K562 (cell line): ENCODE results near the gene MACROD2. TPM values are rescaled to one million over a fixed set of nuclear protein-coding genes. Genes with fewer than 3 reads are reported as not detected.

Experiments used
- ATAC-seq: fragments of 200-7000 bp; cut with Tn5 transposase; 3 replicates; pipeline ENCODE4 v1.9.1; 2020; ENCODE audit warnings: moderate library complexity
- BruUV-seq: library from RNA; stranded (reverse); fragments of 400-500 nt; replicated peaks from 2 replicates; lab custom pipeline; 2021; lab: Mats Ljungman, UMichigan
- CTCF ChIA-PET: fragments of 300-600 bp; formaldehyde crosslinking; extraction: SDS; loops from one replicate; lab custom pipeline; 2021; ENCODE audit warnings: low intra/inter-chr PET ratio; lab: Yijun Ruan, JAX
- POLR2A ChIA-PET: fragments of 300-600, 350-650 bp; sonication (Branson Sonifier 250); formaldehyde crosslinking; extraction: SDS; loops from one replicate; lab custom pipeline; 2021; ENCODE audit warnings: antibody characterized with exemption, inconsistent platforms; lab: Yijun Ruan, JAX
- DNase-seq, 4 experiments: peaks; one replicate each; pipeline versions ENCODE4 v3.0.0 to v3.0.0-alpha.2; 2011 to 2018; ENCODE audit warnings: low spot score in 3 of 4, mixed read lengths in 3 of 4; ENCODE audit errors: extremely low read depth in 1 of 4
- FAIRE-seq: peaks from 2 replicates; lab custom pipeline; 2011; peaks lifted over from hg19 to GRCh38; lab: Jason Lieb, UNC
- H2AFZ ChIP-seq: 2 replicates; pipeline ENCODE4 v1.6.0; 2011; ENCODE audit warnings: low read depth, low read length, control low read depth, inconsistent platforms
- H3K27ac ChIP-seq: fragments of 200-600 bp; 3 replicates; pipeline ENCODE4 v1.8.0; 2011; ENCODE audit warnings: low read depth, mild to moderate bottlenecking, control low read depth, inconsistent platforms, low read length, moderate library complexity, mixed read lengths; ENCODE audit errors: extremely low read depth
- H3K27me3 ChIP-seq, 2 experiments: fragments of 300-600 bp in 1 of 2; 2 replicates in 1 of 2; 3 replicates in 1 of 2; pipeline versions ENCODE4 v1.6.0 to v1.8.0; 2011; ENCODE audit warnings: inconsistent platforms in 2 of 2, low read length in 2 of 2, mild to moderate bottlenecking in 1 of 2, mixed read lengths in 1 of 2, moderate library complexity in 1 of 2; ENCODE audit not compliant: control insufficient read depth in 2 of 2, insufficient read depth in 2 of 2
- H3K36me3 ChIP-seq: fragments of 300-600 bp; 3 replicates; pipeline ENCODE4 v1.8.0; 2011; ENCODE audit warnings: mild to moderate bottlenecking, low read length, inconsistent platforms; ENCODE audit not compliant: control insufficient read depth, insufficient read depth
- H3K4me1 ChIP-seq, 2 experiments: fragments of 200-600 bp in 1 of 2; replicated peaks in 1 of 2; 2 replicates in 1 of 2; 3 replicates in 1 of 2; pipeline versions ENCODE4 v1.5.1 to v1.8.0; 2011; ENCODE audit warnings: inconsistent platforms in 2 of 2, low read length in 2 of 2, mild to moderate bottlenecking in 1 of 2, mixed read lengths in 1 of 2, moderate library complexity in 1 of 2; ENCODE audit not compliant: control insufficient read depth in 2 of 2, insufficient read depth in 2 of 2
- H3K4me2 ChIP-seq: 2 replicates; pipeline ENCODE4 v1.6.1; 2011; ENCODE audit warnings: low read length, control low read depth, inconsistent platforms, mixed read lengths; ENCODE audit not compliant: insufficient read depth
- H3K4me3 ChIP-seq: fragments of 200-600 bp; sonication (generic), shearing (Covaris generic); 2 replicates; pipeline ENCODE4 v1.5.1; 2016; ENCODE audit warnings: control low read depth, inconsistent platforms
- H3K79me2 ChIP-seq: fragments of 200-600 bp; 3 replicates; pipeline ENCODE4 v1.8.0; 2011; ENCODE audit warnings: low read length, inconsistent platforms; ENCODE audit not compliant: control insufficient read depth, insufficient read depth
- H3K9ac ChIP-seq, 2 experiments: 2 replicates each; pipeline versions ENCODE4 v1.6.0 to v1.6.1; 2011; ENCODE audit warnings: low read depth in 2 of 2, low read length in 2 of 2, control low read depth in 1 of 2, inconsistent platforms in 1 of 2, mild to moderate bottlenecking in 1 of 2, mixed read lengths in 1 of 2; ENCODE audit not compliant: insufficient read depth in 1 of 2
- H3K9me1 ChIP-seq: one replicate; pipeline ENCODE4 v1.6.0; 2011; ENCODE audit warnings: inconsistent platforms, mild to moderate bottlenecking, low read length, moderate library complexity; ENCODE audit not compliant: control insufficient read depth, insufficient read depth
- H3K9me3 ChIP-seq: replicated peaks from 2 replicates; pipeline ENCODE4 v1.5.1; 2011; ENCODE audit warnings: low read depth, low read length, inconsistent platforms; ENCODE audit not compliant: control insufficient read depth, insufficient read depth
- H4K20me1 ChIP-seq: replicated peaks from 2 replicates; pipeline ENCODE4 v1.6.1; 2011; ENCODE audit warnings: low read length, inconsistent platforms, mixed read lengths; ENCODE audit not compliant: control insufficient read depth, insufficient read depth
- CBFA2T2 ChIP-seq: fragments of 450-650 bp; conservative IDR thresholded peaks from 2 replicates; pipeline ENCODE4 v1.6.1; 2017; ENCODE audit warnings: mild to moderate bottlenecking
- MAZ ChIP-seq, 2 experiments: fragments of 450-650 bp in 1 of 2; sonication (generic) in 1 of 2; formaldehyde crosslinking; IDR thresholded peaks in 1 of 2; conservative IDR thresholded peaks in 1 of 2; 2 replicates each; pipeline versions ENCODE4 v1.4.0 to v1.5.0; 2020; ENCODE audit warnings: mild to moderate bottlenecking in 1 of 2, missing genetic modification reagents in 1 of 2
- NUFIP1 ChIP-seq: fragments of 450-650 bp; IDR thresholded peaks from 2 replicates; pipeline ENCODE4 v1.6.1; 2018; ENCODE audit not compliant: partially characterized antibody
- PRPF4 ChIP-seq: fragments of 200-400 bp; formaldehyde crosslinking; IDR thresholded peaks from one replicate; pipeline ENCODE4 v1.6.1; 2017; ENCODE audit warnings: low read length, low read depth, mild to moderate bottlenecking; ENCODE audit not compliant: insufficient read depth, poor library complexity, severe bottlenecking
- ZBTB2 ChIP-seq: fragments of 450-650 bp; IDR thresholded peaks from 2 replicates; pipeline ENCODE4 v1.6.1; 2016; ENCODE audit warnings: antibody characterized with exemption
- ZBTB5 ChIP-seq: fragments of 450-650 bp; IDR thresholded peaks from 2 replicates; pipeline ENCODE4 v1.6.1; 2017; ENCODE audit warnings: antibody characterized with exemption
- ZFP1 ChIP-seq: fragments of 450-650 bp; formaldehyde crosslinking; IDR thresholded peaks from 2 replicates; pipeline ENCODE4 v1.4.0; 2020; ENCODE audit warnings: mild to moderate bottlenecking, mixed read lengths
- WGBS: fragments of 100-300 bp; shearing (Covaris generic); methylation state at CpG from one replicate; pipeline ENCODE4 v1.1.6; 2016; ENCODE audit warnings: low coverage, mixed read lengths; ENCODE audit not compliant: insufficient coverage; ENCODE audit errors: missing lambda C conversion rate; 5-methylcytosine and 5-hydroxymethylcytosine counted together
- in situ Hi-C: fragments of 300-500 bp; cut with MboI; formaldehyde crosslinking; loops from 4 replicates; pipeline ENCODE4 v1.15.0; 2018; ENCODE audit warnings: inconsistent platforms, mixed read lengths
- intact Hi-C: fragments of 100-400 bp; cut with micrococcal nuclease; formaldehyde crosslinking; loops from 2 replicates; pipeline ENCODE4 v1.14.2; 2022
- polyA plus RNA-seq, 8 experiments: library from polyadenylated mRNA; depleted of rRNA in 4 of 8; stranded (reverse) in 5 of 8; unstranded in 3 of 8; fragments of >200 nt; fragmentation: Nextera tagmentation in 2 of 8; fragmentation: Illumina TruSeq in 1 of 8; extraction: Ambion mirVana in 2 of 8; extraction: Trizol in 1 of 8; gene quantifications; 2 replicates each; pipeline versions ENCODE4 v1.2.1 to v1.2.3, GENCODE V29; 2011 to 2014; ENCODE audit warnings: inconsistent platforms in 1 of 8, missing spikeins in 1 of 8
- total RNA-seq, 7 experiments: library from RNA; depleted of rRNA in 6 of 7; stranded (reverse); fragments of >200 nt in 6 of 7; fragmentation: Illumina TruSeq in 2 of 7; extraction: Trizol in 2 of 7; gene quantifications; 2 replicates each; pipeline versions ENCODE4 v1.2.1 to v1.2.3, GENCODE V29; 2011 to 2021; ENCODE audit warnings: low replicate concordance in 1 of 7

Gene MACROD2
- total and polyA plus RNA-seq, 9 of the 15 experiments (the other 6 are each of a cell fraction or from before 2014, with no cell fraction given) = not detected

GRCh38 chr20:14724036-14724435, 728.7 kb downstream of the MACROD2 start:
- no peaks in the 10 kb centered on the region for H3K4me1 ChIP-seq
- in situ Hi-C loops (no loop called here), intact Hi-C loops (no loop called here)
- no peaks in the 10 kb centered on the region for H3K79me2 ChIP-seq
- TF ChIP-seq NUFIP1 (no peak), CBFA2T2 (no peak), ZBTB5 (no peak), ZBTB2 (no peak), ZFP1 (CRISPR knock-in tag) (no peak), MAZ (CRISPR knock-in tag; conservative IDR thresholded peaks at IDR 0.05 in 1 of 2, IDR thresholded peaks at IDR 0.05 in 1 of 2) (no peak), PRPF4 (no peak)
- ChIA-PET CTCF (no interaction called here), POLR2A (no interaction called here)
- BruUV-seq = no TSS peak
- H3K36me3 ChIP-seq = no peaks in the 10 kb centered on the region
- 0% methylated on average over 1 of the region's 1 CpG for WGBS
- no peak overlapping the region for H3K4me3 ChIP-seq
- ATAC-seq (no peak), FAIRE-seq (no peak), DNase-seq (no peak)
- H3K9ac ChIP-seq = no peak overlapping the region
- H2AFZ ChIP-seq = no peak overlapping the region
- H3K9me1 ChIP-seq = no peaks in the 10 kb centered on the region
- H3K4me2 ChIP-seq = no peak overlapping the region
- H3K9me3 ChIP-seq = no peaks in the 10 kb centered on the region
- no peak overlapping the region for H3K27ac ChIP-seq
- H4K20me1 ChIP-seq = no peaks in the 10 kb centered on the region
- no peaks in the 10 kb centered on the region for H3K27me3 ChIP-seq
